NCI-H82 treated with DMSO at 0.1 percent for 48 hours (cell line): ENCODE results near the gene FAM240A.

Source experiments
- DNase-seq: peaks from one replicate; lab custom pipeline; 2025; ENCODE audit not compliant: unreplicated experiment; lab: John Stamatoyannopoulos, UW

FAM240A gene

GRCh38 chr3:46661776-46662766 lies 49.7 kb downstream of the FAM240A start:
- DNase-seq: no peak

GRCh38 chr3:46662771-46663551 lies 50.6 kb downstream of the FAM240A start:
- DNase-seq: no peak

GRCh38 chr3:46663591-46664135 lies 51.3 kb downstream of the FAM240A start:
- no peak for DNase-seq

- no peak for DNase-seq
Observed at GRCh38 chr3:46664188-46664970, 52.1 kb downstream of the FAM240A start.

GRCh38 chr3:46664971-46665762 lies 52.8 kb downstream of the FAM240A start:
- DNase-seq: no peak

GRCh38 chr3:46665763-46666452 lies 53.6 kb downstream of the FAM240A start:
- DNase-seq: no peak

GRCh38 chr3:46666453-46666845 lies 54.1 kb downstream of the FAM240A start:
- DNase-seq: no peak

GRCh38 chr3:46667061-46667621 lies 54.8 kb downstream of the FAM240A start:
- DNase-seq: no peak

GRCh38 chr3:46667657-46668056 lies 55.3 kb downstream of the FAM240A start:
- DNase-seq: no peak

- DNase-seq: no peak
Observed at GRCh38 chr3:46668116-46668515, 55.8 kb downstream of the FAM240A start.

- no peak for DNase-seq
Observed at GRCh38 chr3:46668591-46668990, 56.3 kb downstream of the FAM240A start.

GRCh38 chr3:46669191-46669999 lies 57.1 kb downstream of the FAM240A start:
- no peak for DNase-seq

GRCh38 chr3:46670000-46670890 lies 57.9 kb downstream of the FAM240A start:
- DNase-seq: no peak

GRCh38 chr3:46670891-46671427 lies 58.6 kb downstream of the FAM240A start:
- DNase-seq: no peak

GRCh38 chr3:46671541-46672348 lies 59.4 kb downstream of the FAM240A start:
- no peak for DNase-seq

GRCh38 chr3:46672349-46672695 lies 60.0 kb downstream of the FAM240A start:
- DNase-seq: no peak
